Mucosa of gallbladder (tissue), 1 donor: ENCODE results near the gene IL21. TPM values are rescaled to one million over a fixed set of nuclear protein-coding genes. Genes with fewer than 3 reads are reported as not detected.

ENCODE experiments used
- DNase-seq: peaks from one replicate; pipeline ENCODE4 v3.0.0-alpha.2; 2020; ENCODE audit warnings: low spot score
- total RNA-seq: library from RNA; stranded (reverse); gene quantifications from one replicate; pipeline ENCODE4 v1.2.1, GENCODE V29; 2021
- donor health status: DM: no; HTN: no; CAD: no.

The IL21 gene
- total RNA-seq, 1 donor from 2014 or later, result not detected

DNA sequence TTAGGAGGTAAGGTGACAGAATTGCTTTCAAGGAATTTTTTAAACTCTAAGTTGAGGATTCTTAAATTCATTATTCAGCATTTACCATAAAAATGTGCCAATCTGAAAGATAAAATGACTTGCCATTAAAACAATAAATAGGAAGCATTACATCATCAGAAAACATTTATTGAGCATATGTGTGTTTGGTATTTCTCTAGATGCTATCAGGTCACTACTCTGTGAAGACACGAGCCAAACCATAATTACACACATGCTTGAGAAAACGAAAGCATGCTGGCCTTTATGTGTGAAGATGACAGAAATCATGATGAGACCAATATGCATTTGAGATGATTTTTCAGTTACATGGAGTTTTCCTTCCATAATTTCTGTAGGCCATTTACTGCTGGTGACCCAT is 12.3 kb upstream of the IL21 start:
- no peak for DNase-seq

DNA sequence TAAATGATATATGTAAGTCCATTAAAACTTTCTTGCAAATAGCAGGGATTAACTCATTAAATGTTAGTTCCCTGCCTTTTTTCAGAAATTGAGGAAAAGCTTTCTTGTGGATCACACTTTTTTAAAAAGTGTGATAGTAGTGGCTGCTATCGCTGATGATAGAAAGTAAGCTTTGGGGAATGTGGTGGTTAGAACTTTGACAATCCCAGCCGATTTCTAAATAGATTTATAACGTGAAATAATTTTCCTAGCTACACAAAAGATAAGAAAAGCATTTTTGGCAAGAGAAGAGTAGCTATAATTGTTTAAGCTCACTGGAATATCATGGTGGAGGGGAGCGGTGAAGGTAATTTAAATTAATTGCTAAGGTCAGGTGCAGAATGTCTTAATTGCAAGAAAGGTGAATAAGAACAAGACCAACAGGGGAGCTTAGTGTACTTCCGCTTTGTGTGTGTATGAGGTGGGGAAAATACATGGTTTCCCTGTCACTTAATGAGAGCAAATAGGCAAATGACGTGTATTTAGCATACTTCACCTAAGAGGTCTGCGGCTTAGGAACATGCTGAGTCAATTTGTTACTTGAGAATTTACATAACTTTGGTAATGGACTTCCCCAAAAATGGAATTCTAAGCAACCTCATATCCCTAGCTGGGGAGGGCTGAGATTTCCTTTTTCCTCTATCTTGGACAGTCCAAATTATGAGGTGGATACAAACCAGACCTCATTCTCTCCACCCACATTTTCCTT is 11.7 kb upstream of the IL21 start:
- no peak for DNase-seq

DNA sequence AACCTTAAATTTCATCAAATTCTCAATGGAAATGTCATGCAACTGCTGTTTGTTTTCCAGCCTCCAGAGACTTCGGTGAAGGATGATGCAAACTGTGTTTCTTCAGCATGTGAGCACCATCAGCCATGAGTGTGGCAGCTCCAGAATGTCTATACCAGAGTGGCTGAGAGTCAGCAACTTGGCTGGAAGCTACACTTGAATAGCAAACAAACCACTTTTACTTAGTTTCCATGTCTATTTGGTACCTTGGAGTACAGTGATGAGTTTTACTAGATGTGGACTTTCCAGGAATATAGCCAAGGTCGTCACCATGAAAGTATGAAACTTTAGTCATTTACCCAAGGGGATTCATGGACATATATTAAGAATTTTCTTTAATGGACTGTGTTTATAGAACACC is 4.3 kb upstream of the IL21 start:
- DNase-seq, result no peak

DNA sequence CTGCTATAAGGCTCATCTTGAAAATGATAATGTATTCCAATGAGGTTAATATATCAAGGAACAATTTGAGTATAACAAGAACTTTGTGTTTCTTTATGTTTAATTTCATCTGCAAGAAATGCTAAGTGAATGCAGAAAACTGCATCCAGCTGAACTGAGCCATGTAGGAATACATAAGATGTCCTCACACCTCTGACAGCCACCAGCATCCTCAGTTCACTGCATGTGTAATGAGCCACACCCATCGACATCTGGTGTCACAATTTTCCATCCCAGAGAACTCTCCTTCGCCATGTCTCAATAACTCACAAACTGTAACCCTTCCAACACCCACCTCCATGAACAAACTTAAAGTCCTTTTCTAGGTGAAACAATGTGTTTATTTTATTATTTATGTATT is 3.3 kb upstream of the IL21 start:
- DNase-seq, result no peak

DNA sequence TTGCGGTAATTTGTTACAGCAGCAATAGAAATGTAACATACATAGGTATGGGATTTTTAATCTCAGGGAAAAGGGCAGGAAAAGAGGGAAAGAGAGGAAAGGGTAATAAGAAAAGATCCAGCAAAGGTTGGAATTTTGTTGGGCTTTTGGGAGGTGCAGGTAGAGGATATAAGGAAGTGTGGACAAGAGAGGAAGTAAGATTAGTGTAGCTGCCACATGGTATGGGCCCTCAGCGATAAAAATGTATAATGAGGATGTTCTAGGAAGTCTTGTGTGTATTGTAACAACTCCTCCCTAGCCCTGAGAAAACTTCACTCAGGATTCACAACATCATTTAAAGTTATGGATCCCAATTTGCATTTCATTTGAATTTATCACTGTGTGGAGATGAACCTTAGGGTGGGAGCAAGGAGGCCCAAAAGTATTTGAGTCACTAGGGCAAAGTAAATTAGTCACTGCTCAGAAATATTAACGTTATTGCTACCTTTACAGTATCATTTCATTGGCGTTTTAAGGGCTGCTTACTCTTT is 2.8 kb upstream of the IL21 start:
- no peak for DNase-seq

DNA sequence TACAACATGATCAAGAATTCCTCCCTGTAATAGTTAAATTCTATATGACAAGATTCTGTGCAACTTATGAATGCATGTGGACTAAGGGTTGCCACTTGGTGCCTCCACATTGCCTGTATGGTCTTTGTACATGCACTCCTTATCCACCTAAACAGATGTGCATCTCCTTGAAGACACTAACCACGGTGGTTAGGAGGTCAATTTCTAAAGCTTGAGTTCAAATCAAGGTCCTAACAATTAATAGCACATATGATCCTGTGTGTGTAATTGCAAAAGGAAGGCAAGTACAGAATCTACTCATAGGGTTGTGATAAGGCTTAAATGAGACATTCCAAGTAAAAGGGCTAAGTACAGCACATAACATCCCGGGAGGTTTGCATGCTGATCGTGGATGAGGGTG is 1.5 kb upstream of the IL21 start:
- no peak for DNase-seq

DNA sequence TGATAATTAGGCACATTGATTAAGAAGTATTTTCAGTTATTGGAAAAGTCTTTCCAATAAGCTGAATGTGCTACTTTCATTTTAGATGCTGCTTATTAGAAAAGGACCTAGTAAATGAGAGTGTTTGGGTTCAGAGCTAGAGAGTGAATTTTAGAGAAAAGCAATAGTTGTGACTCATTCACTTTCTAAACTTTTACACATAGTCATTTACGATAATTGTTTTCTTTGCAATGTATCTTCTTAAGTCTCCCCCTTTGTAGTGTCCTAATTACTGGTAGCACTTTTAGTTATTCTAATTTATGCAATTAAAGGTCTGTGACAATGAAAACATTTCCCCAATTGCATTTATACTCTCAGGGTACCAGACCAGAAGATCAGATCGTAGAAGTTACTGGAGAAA is 1.3 kb downstream of the IL21 start:
- no peak for DNase-seq

DNA sequence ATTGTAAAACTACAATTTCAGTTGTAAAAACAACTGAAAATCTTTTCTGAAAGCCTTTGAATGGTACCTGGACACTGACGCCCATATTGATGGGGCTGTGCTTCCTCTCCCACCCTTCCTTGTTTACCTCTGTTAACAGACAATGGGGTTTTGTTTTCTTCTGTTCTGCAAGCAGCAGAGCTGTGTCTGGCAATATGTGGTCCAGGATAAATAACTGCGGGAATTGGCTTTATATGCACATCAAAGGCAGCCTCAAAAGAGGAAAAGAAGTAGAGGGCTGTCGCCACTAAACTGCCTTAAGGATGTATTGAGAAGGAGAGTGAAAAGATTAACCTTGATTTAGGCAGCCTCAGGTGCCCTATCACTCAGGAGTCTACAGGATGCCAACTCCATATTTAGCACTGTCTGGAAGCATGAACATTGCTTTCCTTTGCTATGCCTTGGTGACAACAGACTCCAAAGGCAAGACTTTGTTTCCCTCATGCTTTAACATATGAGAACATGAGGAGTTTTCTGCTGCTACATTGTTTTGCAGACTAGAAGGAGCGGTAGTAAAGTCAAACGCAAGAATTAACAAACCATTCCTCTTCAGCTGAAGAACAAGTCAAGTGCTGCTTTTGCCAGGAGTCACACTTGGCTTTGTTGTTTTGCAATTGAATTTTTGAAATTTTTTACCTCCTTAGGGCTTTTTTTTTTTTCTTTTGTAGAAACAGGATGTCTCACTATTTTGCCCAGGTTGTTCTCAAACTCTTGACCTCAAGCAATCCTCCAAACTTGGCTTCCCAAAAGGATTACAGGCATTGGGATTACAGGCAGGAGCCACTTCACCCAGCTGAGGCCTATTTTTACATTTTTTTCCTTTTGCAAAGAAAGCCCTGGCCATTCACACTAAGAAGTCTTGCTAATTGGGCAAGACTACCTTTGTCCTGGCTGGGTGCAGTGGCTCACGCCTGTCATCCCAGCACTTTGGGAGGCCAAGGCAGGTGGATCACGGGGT is 3.0 kb downstream of the IL21 start:
- no peak for DNase-seq

DNA sequence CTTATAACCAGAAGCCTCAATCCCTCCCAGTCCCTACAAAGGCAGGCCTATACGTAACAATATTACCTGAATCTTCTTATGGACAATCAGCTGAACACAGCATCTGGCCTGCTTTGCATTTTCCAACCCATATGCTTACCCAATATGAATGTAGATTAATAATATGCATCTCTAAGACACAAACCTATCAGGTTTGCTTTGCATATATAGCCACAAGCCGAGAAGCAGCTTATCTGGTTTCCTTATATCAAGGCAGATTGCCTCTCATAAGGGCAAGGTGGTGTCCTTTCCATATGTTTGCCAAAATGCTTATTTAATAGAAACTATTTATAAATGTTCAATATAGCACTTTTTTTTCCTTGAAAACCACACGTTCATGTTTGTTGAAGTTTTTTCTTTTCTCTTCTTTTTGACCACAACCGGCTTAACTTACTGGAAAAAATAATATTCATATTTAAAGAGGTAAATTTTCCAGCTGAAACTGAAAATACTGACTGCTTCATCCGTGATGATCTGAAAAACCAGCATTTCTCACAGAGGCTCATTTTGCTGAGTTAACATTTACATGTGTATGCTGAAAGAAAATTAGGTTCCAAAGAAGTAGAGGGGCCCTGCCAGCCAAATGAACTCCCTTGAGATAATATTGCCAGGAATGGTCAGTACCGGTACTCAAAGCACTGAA is 3.8 kb downstream of the IL21 start:
- DNase-seq, result no peak

DNA sequence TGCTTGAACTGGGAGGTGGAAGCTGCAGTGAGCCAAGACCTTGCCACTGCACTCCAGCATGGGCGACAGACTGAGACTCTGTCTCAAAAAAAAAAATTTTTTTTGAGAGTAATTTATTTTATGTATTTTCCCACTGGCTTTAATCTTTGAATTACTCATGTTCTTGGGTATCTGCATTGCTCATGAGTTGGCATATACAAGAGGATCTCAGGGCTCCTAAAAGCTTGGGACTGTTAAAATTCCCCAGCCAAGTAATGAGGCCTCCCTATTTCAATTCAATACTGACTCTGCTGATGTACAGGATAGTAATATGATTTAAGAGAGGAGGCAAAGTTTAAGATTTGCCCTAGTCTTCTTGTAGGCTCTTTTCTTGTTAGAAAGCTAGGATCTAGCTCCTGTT is 6.2 kb downstream of the IL21 start:
- DNase-seq, result no peak

DNA sequence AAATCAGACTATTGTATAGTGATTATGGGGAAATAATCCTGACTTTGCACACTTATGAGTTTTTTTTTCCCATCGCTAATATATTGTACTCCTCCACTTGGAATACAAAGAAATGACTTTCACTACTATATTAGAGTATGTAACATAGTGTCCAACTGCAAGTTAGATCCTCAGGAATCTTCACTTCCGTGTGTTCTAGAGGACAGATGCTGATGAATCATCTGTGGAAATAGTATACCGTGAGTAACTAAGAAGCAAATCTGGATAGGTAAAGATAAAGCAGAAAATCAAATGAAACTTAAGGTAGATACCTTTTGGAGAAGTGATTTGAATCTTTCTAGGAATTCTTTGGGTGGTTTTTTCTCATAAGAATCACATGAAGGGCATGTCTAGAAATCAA is 8.3 kb downstream of the IL21 start:
- no peak for DNase-seq

DNA sequence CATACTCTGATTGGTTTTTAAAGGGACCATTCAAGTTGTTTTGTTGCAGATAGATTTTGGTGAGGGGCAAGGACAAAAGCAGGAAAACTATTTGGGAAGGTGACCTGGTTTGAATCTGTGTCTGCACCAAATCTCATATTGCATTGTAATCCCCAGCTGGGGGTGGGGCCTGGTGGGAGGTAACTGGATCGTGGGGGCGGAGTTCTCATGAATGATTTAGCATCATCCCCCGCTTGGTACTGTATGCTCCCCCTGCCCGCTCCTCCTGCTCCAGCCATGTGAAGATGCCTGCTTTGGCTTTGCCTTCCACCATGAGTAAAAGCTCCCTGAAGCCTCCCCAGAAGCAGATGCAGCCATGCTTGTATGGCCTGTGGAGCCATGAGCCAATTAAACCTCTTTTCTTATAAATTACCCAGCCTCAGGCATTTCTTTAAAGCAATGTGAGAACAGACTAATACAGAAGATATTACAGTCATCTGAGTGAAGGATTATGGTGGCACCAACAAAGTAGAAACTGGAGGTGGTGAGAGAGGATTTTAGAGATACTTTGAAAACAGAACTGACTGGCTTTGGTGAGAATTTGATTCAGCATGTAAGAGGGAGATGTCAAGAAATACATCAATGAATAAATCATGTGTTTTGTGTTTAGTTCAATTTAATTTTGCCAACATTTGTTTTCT is 14.4 kb downstream of the IL21 start:
- DNase-seq, result no peak

DNA sequence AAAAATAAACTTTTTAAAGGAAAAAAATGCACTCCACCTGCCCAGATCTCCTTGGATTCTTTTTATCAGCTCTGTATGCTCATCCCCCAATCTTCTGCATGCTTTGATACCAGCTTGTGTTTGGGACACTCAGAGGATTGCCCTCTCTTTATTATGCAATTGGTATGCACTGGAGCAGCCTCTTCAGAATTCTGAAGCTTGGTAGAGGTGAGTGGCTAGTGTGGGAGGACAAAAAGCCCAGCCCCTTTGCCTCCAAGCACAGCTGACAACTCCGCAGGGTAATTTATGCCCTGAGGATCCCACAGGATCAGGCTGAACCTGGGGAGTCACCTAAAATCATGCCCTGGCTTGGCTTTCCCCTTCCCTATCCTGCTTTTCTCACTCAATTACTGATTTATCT is 16.7 kb downstream of the IL21 start:
- DNase-seq, result no peak

DNA sequence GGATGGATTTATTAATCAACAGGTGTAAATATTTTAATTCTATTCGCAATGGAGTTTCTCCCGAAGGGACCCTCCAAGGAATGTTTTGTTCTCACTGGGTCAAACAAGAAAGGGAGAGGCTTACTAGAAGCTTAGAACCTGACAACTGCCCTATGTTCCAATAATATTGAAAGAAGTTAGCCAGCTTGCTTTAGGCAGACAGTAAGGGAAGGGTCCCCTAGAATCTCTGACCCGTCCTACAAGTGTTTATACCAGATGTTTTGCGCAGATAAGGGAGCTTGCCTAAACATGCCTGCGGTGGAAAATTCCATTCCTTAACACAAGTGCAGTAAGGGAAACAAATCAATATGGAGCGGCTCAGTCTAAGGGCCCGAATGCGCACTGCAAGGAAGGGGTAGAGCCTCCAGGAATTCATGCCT is 17.7 kb downstream of the IL21 start:
- DNase-seq, result no peak

DNA sequence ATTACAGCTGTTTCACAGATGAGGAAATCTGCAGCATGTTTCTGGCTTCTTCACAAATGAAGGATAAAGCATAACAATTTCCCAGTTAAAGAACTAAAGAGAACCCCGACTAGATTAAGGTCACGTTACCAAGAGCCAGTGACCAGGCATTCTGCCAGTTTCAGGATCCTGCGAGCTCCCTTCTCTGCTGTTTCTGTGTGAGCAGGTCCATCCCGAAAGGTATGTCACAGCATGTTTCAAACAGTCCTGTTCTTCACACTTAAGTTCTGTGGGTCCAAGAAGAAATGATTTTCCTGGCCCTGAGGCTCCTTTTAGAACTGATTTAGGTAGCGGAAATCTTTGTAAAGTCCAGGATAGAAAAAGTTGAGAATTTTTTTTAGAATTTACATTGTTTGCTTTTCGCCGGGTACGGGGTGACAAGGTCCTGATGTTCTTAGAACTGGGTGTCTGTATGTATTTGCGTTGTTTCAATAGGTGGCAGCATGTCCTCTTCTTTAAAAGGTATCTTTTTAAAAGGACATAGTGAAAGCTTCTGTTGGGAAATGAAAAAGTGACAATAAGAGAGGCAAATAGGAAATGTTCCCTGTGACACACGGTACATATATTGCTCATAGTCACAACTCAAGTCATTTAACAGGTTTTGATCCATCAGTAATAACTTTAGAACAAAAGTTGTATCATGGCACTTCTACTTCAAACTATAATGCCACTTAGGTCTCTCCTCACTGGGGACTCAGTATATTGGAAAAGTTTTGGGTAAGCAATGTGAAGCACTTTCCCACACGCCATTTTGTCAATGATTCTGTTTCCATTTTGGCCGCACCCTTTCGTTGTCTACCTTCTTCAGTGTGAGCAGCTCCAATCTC is 18.4 kb downstream of the IL21 start:
- no peak for DNase-seq

DNA sequence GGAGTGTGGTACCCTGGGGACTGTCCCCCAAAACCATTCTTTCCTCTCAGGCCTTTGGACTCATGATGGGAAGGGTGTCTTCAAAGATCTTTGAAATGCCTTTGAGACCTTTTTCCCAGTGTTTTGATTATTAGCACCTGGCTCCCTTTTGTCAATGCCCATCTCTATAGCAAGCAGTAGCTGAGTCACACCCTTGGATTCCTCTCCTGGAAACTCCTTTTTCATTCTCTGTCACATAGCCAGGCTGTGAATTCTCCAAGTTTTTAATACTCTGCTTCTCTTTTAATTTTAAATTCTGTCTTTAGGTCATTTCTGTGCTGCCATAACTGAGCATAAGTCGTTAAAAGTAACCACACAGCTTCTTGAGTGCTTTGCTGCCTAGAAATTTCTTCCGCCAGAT is 29.7 kb downstream of the IL21 start:
- no peak for DNase-seq

DNA sequence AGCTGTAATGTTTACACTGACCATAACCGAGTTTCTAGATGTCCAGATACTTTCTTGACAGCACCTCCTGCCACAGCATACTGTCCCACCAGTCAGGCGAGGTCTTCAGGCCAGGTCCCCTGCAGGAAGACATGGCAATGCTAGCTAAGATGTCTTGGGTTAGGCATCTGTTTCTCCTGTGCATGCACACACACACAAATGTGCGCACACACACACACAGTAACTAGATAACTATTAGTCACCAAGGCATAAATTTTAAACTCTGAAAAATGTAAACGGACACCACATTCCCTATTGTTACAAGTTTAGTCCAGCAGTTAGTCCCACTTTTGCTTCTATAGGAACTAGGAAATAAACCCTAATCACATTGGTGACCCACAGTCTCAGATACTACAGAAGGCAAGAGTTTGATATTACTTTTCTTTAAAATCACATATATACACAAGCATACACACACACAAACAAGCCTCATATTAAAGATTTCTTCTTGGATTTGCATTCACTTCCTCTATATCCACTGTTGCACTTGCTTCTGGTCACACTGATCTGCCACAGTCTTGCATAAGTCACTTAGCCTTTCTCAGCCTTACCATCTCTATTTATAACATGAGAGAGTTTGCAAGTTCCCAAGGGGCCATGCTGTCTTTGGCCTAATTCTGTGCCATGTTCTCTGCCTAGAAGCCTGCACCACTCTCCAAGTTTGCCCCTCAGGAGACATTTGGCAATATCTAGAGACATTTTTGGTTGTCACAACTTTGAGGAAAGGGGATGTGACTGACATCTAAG is 32.2 kb downstream of the IL21 start:
- DNase-seq, result no peak

DNA sequence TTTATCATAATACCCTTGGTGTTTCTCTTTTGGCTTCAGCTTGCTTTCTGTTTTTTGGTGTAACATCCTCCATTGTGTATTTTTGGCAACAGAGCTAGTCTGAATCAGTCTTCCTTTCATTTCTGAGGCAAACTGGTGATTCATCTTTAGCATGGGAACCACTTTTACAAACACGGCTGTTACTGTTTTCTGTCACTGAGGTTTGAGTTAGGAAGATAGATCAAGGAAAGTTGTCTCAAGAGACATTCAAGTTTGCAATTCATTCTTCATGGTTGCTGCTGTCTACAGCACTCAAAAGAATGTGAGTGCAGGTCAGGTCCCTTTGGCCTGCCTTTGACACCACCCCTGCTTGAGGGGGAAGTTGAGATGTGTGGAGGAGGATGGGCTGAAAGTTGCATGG is 36.3 kb downstream of the IL21 start:
- no peak for DNase-seq

DNA sequence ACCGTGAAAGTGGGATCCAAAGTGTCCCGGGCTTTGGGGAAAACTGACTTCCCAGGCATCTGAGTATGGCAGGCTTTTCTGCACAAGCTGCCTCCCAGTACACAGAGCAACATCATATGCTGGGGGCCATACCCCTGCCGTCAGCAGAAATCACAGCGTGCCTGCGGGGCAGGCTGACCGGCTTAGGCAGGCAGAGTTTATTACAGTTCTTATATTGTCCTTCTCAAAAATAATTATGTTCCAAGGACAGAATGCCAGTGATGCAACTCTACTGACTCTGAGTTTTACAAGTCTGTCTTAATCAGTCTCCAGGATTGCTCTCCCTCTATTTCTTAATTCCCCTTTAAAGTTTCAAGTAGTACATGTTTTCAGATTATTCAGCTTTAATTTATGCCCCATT is 37.0 kb downstream of the IL21 start:
- DNase-seq, result no peak
